DOHH2 (cell line): Measurements from ENCODE around the gene TMED5.

Source experiments
- H3F3A ChIP-seq: fragments of 200-600 bp; sonication (generic), shearing (Covaris generic); 2 replicates; pipeline ENCODE4 v1.6.0; 2016; ENCODE audit warnings: antibody characterized with exemption, mild to moderate bottlenecking; ENCODE audit not compliant: control insufficient read depth, insufficient read depth
- H3K27ac ChIP-seq: fragments of 200-600 bp; sonication (generic); 2 replicates; pipeline ENCODE4 v1.5.1; 2014; ENCODE audit warnings: low read depth, mild to moderate bottlenecking, low read length, moderate library complexity
- H3K27me3 ChIP-seq: fragments of 200-600 bp; sonication (generic); 2 replicates; pipeline ENCODE4 v1.6.1; 2014; ENCODE audit warnings: mild to moderate bottlenecking, low read length, mixed read lengths; ENCODE audit not compliant: control insufficient read depth
- H3K36me3 ChIP-seq: fragments of 200-600 bp; sonication (generic); 2 replicates; pipeline ENCODE4 v1.6.1; 2014; ENCODE audit warnings: mild to moderate bottlenecking, low read length, moderate library complexity, mixed read lengths; ENCODE audit not compliant: control insufficient read depth
- H3K4me1 ChIP-seq: fragments of 200-600 bp; sonication (generic); 2 replicates; pipeline ENCODE4 v1.6.1; 2014; ENCODE audit warnings: mild to moderate bottlenecking, low read length, mixed read lengths; ENCODE audit not compliant: control insufficient read depth
- H3K4me2 ChIP-seq: fragments of 200-600 bp; sonication (generic); 2 replicates; pipeline ENCODE4 v1.6.0; 2014; ENCODE audit warnings: mild to moderate bottlenecking, low read length, moderate library complexity
- H3K4me3 ChIP-seq: fragments of 200-600 bp; sonication (generic); 2 replicates; pipeline ENCODE4 v1.5.1; 2014; ENCODE audit warnings: mild to moderate bottlenecking, low read length, mixed read lengths
- H3K79me2 ChIP-seq: fragments of 200-600 bp; sonication (generic); 2 replicates; pipeline ENCODE4 v1.6.1; 2014; ENCODE audit warnings: mild to moderate bottlenecking, low read length, mixed read lengths; ENCODE audit not compliant: control insufficient read depth
- H3K9me2 ChIP-seq: fragments of 200-600 bp; sonication (generic); replicated peaks from 2 replicates; pipeline ENCODE4 v1.6.1; 2014; ENCODE audit warnings: mild to moderate bottlenecking, low read length, mixed read lengths; ENCODE audit not compliant: control insufficient read depth
- H3K9me3 ChIP-seq: fragments of 200-600 bp; sonication (generic); 2 replicates; pipeline ENCODE4 v1.6.1; 2014; ENCODE audit warnings: antibody characterized with exemption, low read length, mixed read lengths; ENCODE audit not compliant: control insufficient read depth, insufficient read depth
- H4K20me1 ChIP-seq: fragments of 200-600 bp; sonication (generic); 2 replicates; pipeline ENCODE4 v1.6.0; 2014; ENCODE audit warnings: low read depth, mild to moderate bottlenecking, antibody characterized with exemption, low read length, moderate library complexity; ENCODE audit not compliant: control insufficient read depth, insufficient read depth
- EZH2phosphoT487 ChIP-seq: fragments of 200-600 bp; sonication (generic); IDR thresholded peaks from 2 replicates; pipeline ENCODE4 v1.6.1; 2017; ENCODE audit warnings: borderline replicate concordance, mild to moderate bottlenecking, antibody characterized with exemption, low read length, moderate library complexity, mixed read lengths
- TF ChIP-seq, protein P1 (sequence below): fragments of 200-600 bp; sonication (generic); IDR thresholded peaks from one replicate; pipeline ENCODE4 v1.5.1; 2014; ENCODE audit warnings: antibody characterized with exemption, mild to moderate bottlenecking, low read depth, low read length; ENCODE audit not compliant: poor library complexity, severe bottlenecking

The TMED5 gene

DNA sequence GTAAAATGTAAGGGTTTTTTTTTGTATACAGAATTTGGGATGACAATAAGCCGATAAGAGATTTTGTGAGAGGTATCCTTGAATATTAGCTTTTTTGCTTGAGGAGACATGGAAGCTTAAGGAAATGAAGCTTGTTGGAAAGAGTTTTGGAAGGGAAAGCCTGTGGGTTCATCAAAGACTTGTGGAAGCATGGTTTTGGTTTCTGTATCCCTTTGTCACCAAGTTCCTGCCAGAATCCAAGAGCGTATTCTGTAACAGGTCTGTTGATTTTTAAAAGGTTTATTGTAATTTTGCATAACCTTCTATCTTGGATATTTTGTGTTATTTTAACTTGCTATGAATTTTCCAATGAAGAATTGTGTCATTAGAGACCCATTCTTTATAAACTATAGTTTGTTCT lies 38.1 kb downstream of the TMED5 start:
- Histone ChIP-seq H3K36me3 (peaks cover 51% of the 10 kb centered on the region), H3K27ac (no peak overlapping the region), H3K27me3 (no peaks in the 10 kb centered on the region), H3K79me2 (no peaks in the 10 kb centered on the region), H3K9me3 (no peaks in the 10 kb centered on the region), H3K4me3 (no peak overlapping the region), H3F3A (peaks cover 14% of the 10 kb centered on the region), H3K4me1 (no peaks in the 10 kb centered on the region), H3K4me2 (no peak overlapping the region), H4K20me1 (no peaks in the 10 kb centered on the region), H3K9me2 (no peaks in the 10 kb centered on the region)
- no peak for TF ChIP-seq EZH2phosphoT487
- TF ChIP-seq, protein P1, sequence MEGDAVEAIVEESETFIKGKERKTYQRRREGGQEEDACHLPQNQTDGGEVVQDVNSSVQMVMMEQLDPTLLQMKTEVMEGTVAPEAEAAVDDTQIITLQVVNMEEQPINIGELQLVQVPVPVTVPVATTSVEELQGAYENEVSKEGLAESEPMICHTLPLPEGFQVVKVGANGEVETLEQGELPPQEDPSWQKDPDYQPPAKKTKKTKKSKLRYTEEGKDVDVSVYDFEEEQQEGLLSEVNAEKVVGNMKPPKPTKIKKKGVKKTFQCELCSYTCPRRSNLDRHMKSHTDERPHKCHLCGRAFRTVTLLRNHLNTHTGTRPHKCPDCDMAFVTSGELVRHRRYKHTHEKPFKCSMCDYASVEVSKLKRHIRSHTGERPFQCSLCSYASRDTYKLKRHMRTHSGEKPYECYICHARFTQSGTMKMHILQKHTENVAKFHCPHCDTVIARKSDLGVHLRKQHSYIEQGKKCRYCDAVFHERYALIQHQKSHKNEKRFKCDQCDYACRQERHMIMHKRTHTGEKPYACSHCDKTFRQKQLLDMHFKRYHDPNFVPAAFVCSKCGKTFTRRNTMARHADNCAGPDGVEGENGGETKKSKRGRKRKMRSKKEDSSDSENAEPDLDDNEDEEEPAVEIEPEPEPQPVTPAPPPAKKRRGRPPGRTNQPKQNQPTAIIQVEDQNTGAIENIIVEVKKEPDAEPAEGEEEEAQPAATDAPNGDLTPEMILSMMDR, result no peak

DNA sequence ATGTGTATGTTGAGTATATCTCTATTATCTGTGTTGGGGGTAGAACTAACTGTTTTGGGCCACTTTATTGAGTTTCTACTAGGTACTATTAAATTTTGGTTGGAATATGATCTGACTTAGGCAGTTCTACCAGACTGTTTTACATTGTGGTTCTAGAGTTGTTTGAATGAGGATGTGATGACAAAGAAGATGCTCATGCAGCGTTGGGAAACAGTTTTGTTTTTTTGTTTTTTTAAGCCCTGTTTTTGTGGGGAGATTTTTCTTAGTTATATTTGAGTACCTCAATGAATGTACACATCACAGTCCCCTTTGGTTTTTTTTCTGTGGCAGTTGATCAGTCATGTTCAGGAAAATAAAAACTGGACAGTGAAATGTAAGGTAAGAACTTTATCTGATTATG lies 40.1 kb downstream of the TMED5 start:
- no peaks in the 10 kb centered on the region for H3K79me2 ChIP-seq
- peaks cover 68% of the 10 kb centered on the region for H3K36me3 ChIP-seq
- H3K27me3 ChIP-seq, result no peaks in the 10 kb centered on the region
- no peaks in the 10 kb centered on the region for H3K9me3 ChIP-seq
- H3K4me2 ChIP-seq, result no peak overlapping the region
- H3K4me1 ChIP-seq, result no peaks in the 10 kb centered on the region
- H3K4me3 ChIP-seq, result no peak overlapping the region
- no peak for TF ChIP-seq EZH2phosphoT487
- TF ChIP-seq, protein P1, result no peak
- peaks cover 5% of the 10 kb centered on the region; the same call in 1 of the 2 replicates for H3F3A ChIP-seq
- H4K20me1 ChIP-seq, result no peaks in the 10 kb centered on the region
- H3K9me2 ChIP-seq, result no peaks in the 10 kb centered on the region
- no peak overlapping the region for H3K27ac ChIP-seq

DNA sequence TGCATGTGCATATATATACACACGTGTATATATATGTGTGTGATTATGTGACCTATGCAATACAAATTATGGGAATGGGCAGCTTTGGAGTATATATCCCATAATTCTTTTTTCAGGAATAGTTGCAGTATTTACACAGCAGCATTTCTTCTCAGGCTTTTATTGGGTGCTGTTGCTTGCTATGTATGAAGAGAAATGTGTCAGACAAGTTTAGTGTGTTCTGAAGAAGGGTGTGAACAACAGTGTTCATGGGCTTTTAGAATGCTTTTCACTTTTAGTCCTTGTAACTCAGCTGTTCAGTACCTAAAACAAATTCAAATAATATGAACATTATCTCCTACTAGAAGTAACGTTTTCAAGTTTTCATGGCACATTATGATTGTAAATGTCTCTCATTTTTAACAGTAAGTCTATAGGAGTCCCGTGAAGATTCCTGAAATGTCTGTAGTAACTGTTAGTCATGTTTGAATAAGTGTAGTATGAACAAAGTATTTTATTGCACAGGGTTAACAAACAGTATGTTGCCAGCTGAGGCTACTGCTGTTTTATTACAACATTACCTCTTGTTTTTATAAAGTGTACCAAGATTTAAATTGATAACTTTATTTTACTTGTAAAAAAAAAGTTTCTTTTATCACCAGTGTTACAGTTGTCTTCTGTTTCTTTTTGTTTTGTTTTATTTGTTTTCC lies 42.5 kb downstream of the TMED5 start:
- Histone ChIP-seq H3K79me2 (no peaks in the 10 kb centered on the region), H3K4me1 (no peaks in the 10 kb centered on the region)

More for the DNA sequence above, 42.5 kb downstream of the TMED5 start:
- Histone ChIP-seq H3F3A (peaks cover 3% of the 10 kb centered on the region; the same call in 1 of the 2 replicates), H3K36me3 (peaks cover 89% of the 10 kb centered on the region), H3K27ac (no peak overlapping the region), H3K9me2 (no peaks in the 10 kb centered on the region), H4K20me1 (no peaks in the 10 kb centered on the region), H3K9me3 (no peaks in the 10 kb centered on the region), H3K4me2 (no peak overlapping the region), H3K27me3 (no peaks in the 10 kb centered on the region), H3K4me3 (no peak overlapping the region)
- TF ChIP-seq EZH2phosphoT487, result no peak
- TF ChIP-seq, protein P1, result no peak
